GM23248 (cell line): ENCODE results near the gene LUZP2. TPM values are rescaled to one million over a fixed set of nuclear protein-coding genes. Genes with fewer than 3 reads are reported as not detected.

Experiments
- DNase-seq: peaks from one replicate; pipeline ENCODE4 v3.0.0-alpha.2; 2015
- H2AFZ ChIP-seq: fragments of 200-600 bp; sonication (generic); 2 replicates; pipeline ENCODE4 v1.6.1; 2016; ENCODE audit warnings: antibody characterized with exemption
- H3F3A ChIP-seq: fragments of 200-600 bp; sonication (generic); 2 replicates; pipeline ENCODE4 v1.6.1; 2016; ENCODE audit warnings: mild to moderate bottlenecking, antibody characterized with exemption, mixed run types; ENCODE audit not compliant: insufficient read depth
- H3K27ac ChIP-seq: fragments of 200-600 bp; sonication (generic); 2 replicates; pipeline ENCODE4 v1.5.1; 2016; ENCODE audit warnings: mild to moderate bottlenecking
- H3K27me3 ChIP-seq: fragments of 200-600 bp; sonication (generic); replicated peaks from 2 replicates; pipeline ENCODE4 v1.6.1; 2016; ENCODE audit warnings: mild to moderate bottlenecking; ENCODE audit not compliant: insufficient read depth
- H3K36me3 ChIP-seq: fragments of 200-600 bp; sonication (generic); 2 replicates; pipeline ENCODE4 v1.6.1; 2016; ENCODE audit warnings: low read depth, mild to moderate bottlenecking
- H3K4me1 ChIP-seq: fragments of 200-600 bp; sonication (generic); 2 replicates; pipeline ENCODE4 v1.6.1; 2016; ENCODE audit warnings: mild to moderate bottlenecking; ENCODE audit not compliant: insufficient read depth
- H3K4me2 ChIP-seq: fragments of 200-600 bp; sonication (generic); one replicate; pipeline ENCODE4 v1.6.1; 2016; ENCODE audit warnings: mild to moderate bottlenecking; ENCODE audit not compliant: unreplicated experiment
- H3K4me3 ChIP-seq: fragments of 200-600 bp; sonication (generic); 2 replicates; pipeline ENCODE4 v1.5.1; 2016; ENCODE audit warnings: mild to moderate bottlenecking
- H3K79me2 ChIP-seq: fragments of 200-600 bp; sonication (generic); 2 replicates; pipeline ENCODE4 v1.6.1; 2016; ENCODE audit warnings: mild to moderate bottlenecking; ENCODE audit not compliant: insufficient read depth
- H3K9ac ChIP-seq: fragments of 200-600 bp; sonication (generic); 2 replicates; pipeline ENCODE4 v1.6.1; 2016; ENCODE audit warnings: mild to moderate bottlenecking
- H3K9me2 ChIP-seq: fragments of 200-600 bp; sonication (generic); 2 replicates; pipeline ENCODE4 v1.6.1; 2016; ENCODE audit warnings: mixed run types, mild to moderate bottlenecking, moderate library complexity; ENCODE audit not compliant: insufficient read depth
- H3K9me3 ChIP-seq: fragments of 200-600 bp; sonication (generic); one replicate; pipeline ENCODE4 v1.6.1; 2017; ENCODE audit warnings: low read depth
- H4K20me1 ChIP-seq: fragments of 200-600 bp; sonication (generic); 2 replicates; pipeline ENCODE4 v1.6.0; 2016; ENCODE audit not compliant: insufficient read depth
- EZH2 ChIP-seq: fragments of 200-600 bp; sonication (generic); IDR thresholded peaks from 2 replicates; pipeline ENCODE4 v1.6.1; 2018; ENCODE audit warnings: antibody characterized with exemption, mild to moderate bottlenecking; ENCODE audit not compliant: insufficient read depth, poor library complexity, severe bottlenecking
- EZH2phosphoT487 ChIP-seq: fragments of 200-600 bp; sonication (generic); IDR thresholded peaks from 2 replicates; pipeline ENCODE4 v1.6.1; 2018; ENCODE audit warnings: antibody characterized with exemption, moderate library complexity, mild to moderate bottlenecking, low read depth; ENCODE audit not compliant: insufficient read depth
- WGBS, 2 experiments: methylation state at CpG; one replicate each; pipeline ENCODE4 v1.1.6; 2015 to 2017; ENCODE audit warnings: low lambda C conversion rate in 2 of 2, low coverage in 1 of 2; ENCODE audit errors: missing lambda C conversion rate in 2 of 2; 5-methylcytosine and 5-hydroxymethylcytosine counted together
- in situ Hi-C: fragments of 300-500 bp; cut with MboI; formaldehyde crosslinking; loops from 2 replicates; pipeline ENCODE4 v1.15.0; 2020
- polyA plus RNA-seq: library from polyadenylated mRNA; unstranded; fragments of >200 nt; fragmentation: Nextera tagmentation; extraction: Ambion mirVana; gene quantifications from 2 replicates; pipeline ENCODE4 v1.2.1, GENCODE V29; 2016
- total RNA-seq: library from RNA; depleted of rRNA; stranded (reverse); fragments of >200 nt; shearing (Covaris generic); gene quantifications from 2 replicates; pipeline ENCODE4 v1.2.3, GENCODE V29; 2014

The LUZP2 gene
- total and polyA plus RNA-seq, 2 experiments from 2014 or later: not detected

DNA sequence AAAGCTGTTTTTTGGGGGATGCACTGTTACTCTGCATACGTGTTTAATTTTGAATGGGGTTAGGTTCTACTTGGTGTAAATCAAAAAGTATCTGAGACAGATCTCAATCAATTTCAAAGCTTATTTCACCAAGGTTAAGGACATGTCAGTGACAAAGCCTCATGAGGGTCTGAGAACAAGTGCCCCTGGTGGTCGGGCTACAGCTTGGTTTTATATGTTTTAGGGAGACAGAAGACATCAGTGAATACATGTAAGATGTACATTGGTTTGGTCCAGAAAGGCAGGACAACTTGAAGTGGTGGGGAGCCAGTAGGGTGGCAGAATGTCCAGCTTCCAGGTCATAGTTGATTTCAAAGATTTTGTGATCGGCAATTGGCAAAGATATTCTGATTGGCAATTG lies 262.9 kb downstream of the LUZP2 start:
- no peaks in the 10 kb centered on the region for H3K4me1 ChIP-seq
- TF ChIP-seq EZH2phosphoT487: no peak
- TF ChIP-seq EZH2: no peak
- no peak overlapping the region for H3K4me3 ChIP-seq
- H3K9ac ChIP-seq: no peak overlapping the region
- H3K9me2 ChIP-seq: no peaks in the 10 kb centered on the region
- no peak overlapping the region for H2AFZ ChIP-seq
- H3K4me2 ChIP-seq: no peak overlapping the region
- no peak for DNase-seq
- H3K36me3 ChIP-seq: no peaks in the 10 kb centered on the region
- no peaks in the 10 kb centered on the region for H3F3A ChIP-seq
- H3K27me3 ChIP-seq: no peaks in the 10 kb centered on the region
- WGBS, 2 experiments: 45% methylated on average over 3 of the region's 3 CpGs
- H3K27ac ChIP-seq: no peak overlapping the region
- H4K20me1 ChIP-seq: no peaks in the 10 kb centered on the region
- in situ Hi-C loops: no loop called here
- H3K9me3 ChIP-seq: no peaks in the 10 kb centered on the region
- H3K79me2 ChIP-seq: no peaks in the 10 kb centered on the region

GRCh38 chr11:24760681-24761080 lies 263.8 kb downstream of the LUZP2 start:
- Histone ChIP-seq H3K4me3 (no peak overlapping the region), H3K79me2 (no peaks in the 10 kb centered on the region), H3K9me3 (no peaks in the 10 kb centered on the region), H3K4me1 (no peaks in the 10 kb centered on the region), H3K36me3 (no peaks in the 10 kb centered on the region), H3K27me3 (no peaks in the 10 kb centered on the region), H3K9ac (no peak overlapping the region), H3K4me2 (no peak overlapping the region), H3K9me2 (no peaks in the 10 kb centered on the region), H4K20me1 (no peaks in the 10 kb centered on the region), H3K27ac (no peak overlapping the region), H3F3A (no peaks in the 10 kb centered on the region), H2AFZ (no peak overlapping the region)
- TF ChIP-seq EZH2phosphoT487 (no peak), EZH2 (no peak)
- in situ Hi-C loops: no loop called here
- no peak for DNase-seq

DNA sequence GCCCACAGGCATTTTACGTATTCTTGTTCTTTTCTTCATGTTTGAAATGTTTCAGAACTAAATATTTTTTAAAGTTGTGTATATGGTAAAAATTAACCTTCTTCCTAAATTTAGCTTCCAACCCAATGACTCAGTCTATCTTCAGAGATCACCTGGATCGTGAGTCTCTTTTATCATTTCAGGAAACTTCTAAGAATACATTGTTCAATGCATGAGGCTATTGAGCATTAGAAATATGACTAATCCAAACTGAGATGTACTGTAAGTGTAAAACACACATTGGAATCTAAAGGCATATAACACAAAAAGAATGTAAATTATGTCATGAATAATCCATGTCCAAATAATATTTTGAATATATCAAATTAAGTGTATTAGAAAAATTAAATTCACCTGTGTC lies 265.2 kb downstream of the LUZP2 start:
- WGBS, 2 experiments: 25 to 38% methylated on average over 2 of the region's 2 CpGs
- Histone ChIP-seq H3K9me3 (no peaks in the 10 kb centered on the region), H3K27me3 (no peaks in the 10 kb centered on the region), H3K9ac (no peak overlapping the region), H3K79me2 (no peaks in the 10 kb centered on the region), H3K4me2 (no peak overlapping the region), H3K4me1 (no peaks in the 10 kb centered on the region), H3K9me2 (no peaks in the 10 kb centered on the region), H3K36me3 (no peaks in the 10 kb centered on the region), H3K27ac (no peak overlapping the region), H3K4me3 (no peak overlapping the region), H2AFZ (no peak overlapping the region), H4K20me1 (no peaks in the 10 kb centered on the region), H3F3A (no peaks in the 10 kb centered on the region)
- no peak for TF ChIP-seq EZH2phosphoT487
- no peak for TF ChIP-seq EZH2
- in situ Hi-C loops: no loop called here
- DNase-seq: no peak

DNA sequence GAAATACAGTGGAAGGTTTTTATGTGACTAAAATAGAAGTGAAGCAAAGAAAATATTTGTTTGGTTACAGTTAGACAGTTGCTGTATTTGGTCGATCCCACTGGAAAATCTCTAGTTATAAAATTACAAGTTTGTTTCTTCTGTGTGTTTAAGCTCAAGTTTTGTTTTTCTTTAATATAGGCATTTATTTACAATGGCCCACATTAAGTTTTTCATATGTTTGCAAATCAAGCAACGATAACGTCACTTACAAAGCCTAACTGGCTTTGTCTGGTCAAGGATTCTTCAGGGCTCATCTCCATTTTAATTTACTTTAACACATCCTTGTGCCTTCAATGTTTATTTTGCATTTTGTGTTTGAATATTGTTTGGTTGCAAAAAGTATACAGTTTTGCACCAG lies 270.6 kb downstream of the LUZP2 start:
- 45 to 51% methylated on average over 3 of the region's 3 CpGs for WGBS, 2 experiments
- Histone ChIP-seq H3K4me3 (no peak overlapping the region), H3K27ac (no peak overlapping the region), H3K4me2 (no peak overlapping the region), H3K4me1 (no peaks in the 10 kb centered on the region), H3F3A (no peaks in the 10 kb centered on the region), H3K9me3 (no peaks in the 10 kb centered on the region), H3K27me3 (no peaks in the 10 kb centered on the region), H3K79me2 (no peaks in the 10 kb centered on the region), H3K36me3 (no peaks in the 10 kb centered on the region), H2AFZ (no peak overlapping the region), H3K9ac (no peak overlapping the region), H3K9me2 (no peaks in the 10 kb centered on the region), H4K20me1 (no peaks in the 10 kb centered on the region)
- DNase-seq: no peak
- TF ChIP-seq EZH2phosphoT487 (no peak), EZH2 (no peak)
- in situ Hi-C loops: no loop called here

GRCh38 chr11:24773322-24773721 lies 276.5 kb downstream of the LUZP2 start:
- in situ Hi-C loops: no loop called here
- Histone ChIP-seq H3K9me2 (no peaks in the 10 kb centered on the region), H3K9ac (no peak overlapping the region), H3F3A (no peaks in the 10 kb centered on the region), H3K4me3 (no peak overlapping the region), H3K27ac (no peak overlapping the region), H4K20me1 (no peaks in the 10 kb centered on the region), H3K36me3 (no peaks in the 10 kb centered on the region), H3K4me2 (no peak overlapping the region), H3K4me1 (no peaks in the 10 kb centered on the region), H3K9me3 (no peaks in the 10 kb centered on the region), H3K79me2 (no peaks in the 10 kb centered on the region), H3K27me3 (no peaks in the 10 kb centered on the region), H2AFZ (no peak overlapping the region)
- TF ChIP-seq EZH2phosphoT487: no peak
- no peak for DNase-seq
- WGBS, 2 experiments: 14 to 19% methylated on average over 3 of the region's 3 CpGs
